ENCODE data around the gene RBFOX2.

RBFOX2 gene

GRCh38 chr22:35930933-35931332, 97.7 kb downstream of the RBFOX2 start:
- TF ChIP-seq CTCF (IDR thresholded peaks at IDR 0.05; ENCODE audit: low read depth, low read length), result peak; percentile 72
- DNase-seq (ENCODE audit: extremely low read depth, low read depth), result peak; percentile 54

- TF ChIP-seq CTCF (IDR thresholded peaks at IDR 0.05; ENCODE audit: low read depth, low read length), result no peak
Observed at GRCh38 chr22:35928285-35928798, 100.3 kb downstream of the RBFOX2 start.

GRCh38 chr22:35923026-35923425, 105.6 kb downstream of the RBFOX2 start:
- no peak for DNase-seq (ENCODE audit: extremely low read depth, low read depth)
- no peak for TF ChIP-seq CTCF (IDR thresholded peaks at IDR 0.05; ENCODE audit: low read depth, low read length)

More at GRCh38 chr22:35928285-35928798, 100.3 kb downstream of the RBFOX2 start:
- DNase-seq (ENCODE audit: extremely low read depth, low read depth), result no peak

DNA sequence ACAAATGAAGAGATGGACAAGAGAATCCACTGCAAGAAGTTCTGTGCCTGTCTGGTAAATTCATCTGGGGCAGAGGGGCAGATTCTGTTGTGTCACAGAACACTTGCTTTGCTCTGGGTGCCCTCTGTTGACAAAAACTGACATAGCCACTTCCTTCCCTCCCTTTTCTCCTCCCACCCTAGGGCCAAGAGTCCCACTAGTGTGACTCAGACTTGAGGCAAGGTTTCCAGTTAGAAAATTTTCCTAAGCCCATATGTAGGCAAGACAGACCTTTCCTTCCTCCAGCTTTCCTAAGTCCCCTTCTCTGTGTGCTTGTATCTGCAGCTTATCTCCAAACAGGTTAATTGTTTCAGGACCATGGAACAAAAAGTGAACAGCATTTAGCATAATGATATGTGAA, 106.8 kb downstream of the RBFOX2 start:
- DNase-seq (ENCODE audit: extremely low read depth, low read depth), result peak; percentile 78
- TF ChIP-seq CTCF (IDR thresholded peaks at IDR 0.05; ENCODE audit: low read depth, low read length), result peak; percentile 74

DNA sequence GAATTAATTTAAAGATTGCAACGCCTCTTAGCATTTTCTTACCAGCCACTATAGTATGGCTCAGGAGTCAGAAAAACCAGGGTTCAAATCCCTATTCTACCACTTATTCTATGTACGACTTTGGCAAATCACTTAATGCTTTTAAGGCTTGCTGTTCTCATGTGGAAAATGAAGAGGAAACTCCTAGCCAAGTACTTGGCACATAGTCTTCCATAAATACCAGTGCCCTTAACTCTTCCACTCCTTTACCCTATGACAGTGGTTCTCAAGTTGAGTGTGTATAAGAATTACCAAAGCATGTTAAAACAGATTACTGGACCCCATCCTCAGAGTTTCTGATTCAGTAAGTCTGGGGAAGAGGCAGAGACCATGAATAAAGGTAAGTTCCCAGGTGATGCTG, 107.6 kb downstream of the RBFOX2 start:
- no peak for TF ChIP-seq CTCF (IDR thresholded peaks at IDR 0.05; ENCODE audit: low read depth, low read length)
- DNase-seq (ENCODE audit: extremely low read depth, low read depth), result no peak

DNA sequence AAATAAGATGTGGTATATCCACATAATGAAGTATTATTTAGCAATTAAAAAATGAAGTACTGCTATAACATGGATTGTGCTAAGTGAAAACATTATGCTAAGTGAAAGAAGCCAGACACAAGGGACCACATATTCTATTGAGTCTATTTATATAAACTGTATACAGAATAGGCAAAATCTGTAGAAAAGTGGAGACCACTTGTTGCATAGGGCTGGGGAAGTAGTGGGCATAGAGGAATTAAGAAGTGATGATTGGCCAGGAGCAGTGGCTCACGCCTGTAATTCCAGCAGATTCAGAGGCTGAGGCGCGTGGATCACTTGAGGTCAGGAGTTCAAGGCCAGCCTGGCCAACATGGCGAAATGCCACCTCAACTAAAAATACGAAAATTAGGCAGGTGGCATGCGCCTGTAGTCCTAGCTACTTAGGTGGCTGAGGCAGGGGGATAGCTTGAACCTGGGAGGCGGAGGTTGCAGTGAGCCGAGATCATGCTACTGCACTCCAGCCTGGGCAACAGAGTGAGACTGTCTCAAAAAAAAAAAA, 109.6 kb downstream of the RBFOX2 start:
- no peak for DNase-seq (ENCODE audit: extremely low read depth, low read depth)
- TF ChIP-seq CTCF (IDR thresholded peaks at IDR 0.05; ENCODE audit: low read depth, low read length), result no peak

DNA sequence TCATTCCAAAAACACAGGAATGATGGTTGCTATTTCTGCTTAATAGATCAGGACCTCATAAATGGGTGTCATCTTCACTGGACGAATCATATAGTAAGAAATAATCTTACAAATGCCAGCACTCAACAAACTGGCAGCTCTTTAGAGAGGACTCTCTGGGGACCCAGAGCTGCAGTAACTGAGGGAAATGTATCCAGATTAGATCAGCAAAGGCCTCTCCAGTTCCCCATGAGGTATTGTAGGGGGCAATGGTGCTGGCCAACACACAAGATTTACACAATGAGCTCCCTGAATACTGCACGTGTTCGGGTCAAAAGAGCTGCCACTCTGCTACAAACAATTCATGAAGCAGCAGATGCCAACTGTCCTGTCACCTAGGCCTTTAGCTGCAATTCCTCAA, 110.2 kb downstream of the RBFOX2 start:
- no peak for TF ChIP-seq CTCF (IDR thresholded peaks at IDR 0.05; ENCODE audit: low read depth, low read length)
- no peak for DNase-seq (ENCODE audit: extremely low read depth, low read depth)

All from AG09319 (cell line).